Measurements from ENCODE around the gene GREB1L.

GRCh38 chr18:21546423-21546822 lies 304.4 kb downstream of the GREB1L start:
- TF ChIP-seq, protein P1, sequence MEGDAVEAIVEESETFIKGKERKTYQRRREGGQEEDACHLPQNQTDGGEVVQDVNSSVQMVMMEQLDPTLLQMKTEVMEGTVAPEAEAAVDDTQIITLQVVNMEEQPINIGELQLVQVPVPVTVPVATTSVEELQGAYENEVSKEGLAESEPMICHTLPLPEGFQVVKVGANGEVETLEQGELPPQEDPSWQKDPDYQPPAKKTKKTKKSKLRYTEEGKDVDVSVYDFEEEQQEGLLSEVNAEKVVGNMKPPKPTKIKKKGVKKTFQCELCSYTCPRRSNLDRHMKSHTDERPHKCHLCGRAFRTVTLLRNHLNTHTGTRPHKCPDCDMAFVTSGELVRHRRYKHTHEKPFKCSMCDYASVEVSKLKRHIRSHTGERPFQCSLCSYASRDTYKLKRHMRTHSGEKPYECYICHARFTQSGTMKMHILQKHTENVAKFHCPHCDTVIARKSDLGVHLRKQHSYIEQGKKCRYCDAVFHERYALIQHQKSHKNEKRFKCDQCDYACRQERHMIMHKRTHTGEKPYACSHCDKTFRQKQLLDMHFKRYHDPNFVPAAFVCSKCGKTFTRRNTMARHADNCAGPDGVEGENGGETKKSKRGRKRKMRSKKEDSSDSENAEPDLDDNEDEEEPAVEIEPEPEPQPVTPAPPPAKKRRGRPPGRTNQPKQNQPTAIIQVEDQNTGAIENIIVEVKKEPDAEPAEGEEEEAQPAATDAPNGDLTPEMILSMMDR (IDR thresholded peaks at IDR 0.05): no peak
- TF ChIP-seq POLR2A (IDR thresholded peaks at IDR 0.05): no peak

Data from right lobe of liver (tissue), 4 donors.